ENCODE results near the gene TMEM11. TPM values are rescaled to one million over a fixed set of nuclear protein-coding genes. Genes with fewer than 3 reads are reported as not detected.

The TMEM11 gene
- total RNA-seq, 1 donor, result 18.1 TPM

- H3K9me3 ChIP-seq (ENCODE audit: low read depth, low read length), result no peaks in the 10 kb centered on the region
- peaks cover 18% of the 10 kb centered on the region for H3K36me3 ChIP-seq (ENCODE audit: insufficient read depth, low read length)
- H3K4me1 ChIP-seq (ENCODE audit: insufficient read depth, low read length), result peaks cover 11% of the 10 kb centered on the region
- no peak overlapping the region for H2AFZ ChIP-seq (ENCODE audit: low read length)
- DNase-seq (ENCODE audit: insufficient read length, low spot score, missing footprints), result no peak
- peaks cover 9% of the 10 kb centered on the region for H4K20me1 ChIP-seq (ENCODE audit: insufficient read depth, low read length)
- no peak for TF ChIP-seq CTCF (IDR thresholded peaks at IDR 0.05; ENCODE audit: extremely low read depth, low read depth, low read length)
- no peak overlapping the region for H3K27ac ChIP-seq (ENCODE audit: low read depth, low read length)
- H3K27me3 ChIP-seq (ENCODE audit: insufficient read depth, low read length), result no peaks in the 10 kb centered on the region
- H3K4me3 ChIP-seq (ENCODE audit: insufficient read depth, low read length), result no peak overlapping the region
- H3K79me2 ChIP-seq (ENCODE audit: insufficient read depth, low read length), result peaks cover 32% of the 10 kb centered on the region
- H3K4me2 ChIP-seq (ENCODE audit: insufficient read depth, low read length), result no peak overlapping the region
Observed at GRCh38 chr17:21218831-21219380, 4.9 kb upstream of the TMEM11 start.

GRCh38 chr17:21218101-21218500 lies 4.1 kb upstream of the TMEM11 start:
- TF ChIP-seq CTCF (IDR thresholded peaks at IDR 0.05; ENCODE audit: extremely low read depth, low read depth, low read length), result peak; percentile 7
- peak; percentile 89 for DNase-seq (ENCODE audit: insufficient read length, low spot score, missing footprints)
- H3K79me2 ChIP-seq (ENCODE audit: insufficient read depth, low read length), result peaks cover 40% of the 10 kb centered on the region

GRCh38 chr17:21217346-21217745 lies 3.4 kb upstream of the TMEM11 start:
- Histone ChIP-seq H3K9me3 (ENCODE audit: low read depth, low read length) (no peaks in the 10 kb centered on the region), H3K79me2 (ENCODE audit: insufficient read depth, low read length) (peaks cover 48% of the 10 kb centered on the region), H3K36me3 (ENCODE audit: insufficient read depth, low read length) (peaks cover 11% of the 10 kb centered on the region), H4K20me1 (ENCODE audit: insufficient read depth, low read length) (peaks cover 15% of the 10 kb centered on the region), H3K4me2 (ENCODE audit: insufficient read depth, low read length) (no peak overlapping the region), H3K4me1 (ENCODE audit: insufficient read depth, low read length) (peaks cover 18% of the 10 kb centered on the region), H3K27me3 (ENCODE audit: insufficient read depth, low read length) (no peaks in the 10 kb centered on the region), H3K4me3 (ENCODE audit: insufficient read depth, low read length) (no peak overlapping the region), H3K27ac (ENCODE audit: low read depth, low read length) (no peak overlapping the region), H2AFZ (ENCODE audit: low read length) (no peak overlapping the region)
- no peak for DNase-seq (ENCODE audit: insufficient read length, low spot score, missing footprints)
- no peak for TF ChIP-seq CTCF (IDR thresholded peaks at IDR 0.05; ENCODE audit: extremely low read depth, low read depth, low read length)

More at GRCh38 chr17:21218101-21218500, 4.1 kb upstream of the TMEM11 start:
- Histone ChIP-seq H3K27me3 (ENCODE audit: insufficient read depth, low read length) (no peaks in the 10 kb centered on the region), H4K20me1 (ENCODE audit: insufficient read depth, low read length) (peaks cover 9% of the 10 kb centered on the region), H3K4me1 (ENCODE audit: insufficient read depth, low read length) (peaks cover 11% of the 10 kb centered on the region), H3K4me3 (ENCODE audit: insufficient read depth, low read length) (no peak overlapping the region), H3K36me3 (ENCODE audit: insufficient read depth, low read length) (peaks cover 18% of the 10 kb centered on the region), H3K27ac (ENCODE audit: low read depth, low read length) (no peak overlapping the region), H3K4me2 (ENCODE audit: insufficient read depth, low read length) (no peak overlapping the region), H2AFZ (ENCODE audit: low read length) (no peak overlapping the region), H3K9me3 (ENCODE audit: low read depth, low read length) (no peaks in the 10 kb centered on the region)

- no peak for DNase-seq (ENCODE audit: insufficient read length, low spot score, missing footprints)
- H3K27me3 ChIP-seq (ENCODE audit: insufficient read depth, low read length), result no peaks in the 10 kb centered on the region
- no peaks in the 10 kb centered on the region for H3K9me3 ChIP-seq (ENCODE audit: low read depth, low read length)
- H3K4me3 ChIP-seq (ENCODE audit: insufficient read depth, low read length), result no peak overlapping the region
- no peak overlapping the region for H3K27ac ChIP-seq (ENCODE audit: low read depth, low read length)
- no peak for TF ChIP-seq CTCF (IDR thresholded peaks at IDR 0.05; ENCODE audit: extremely low read depth, low read depth, low read length)
- peaks cover 27% of the 10 kb centered on the region for H3K4me1 ChIP-seq (ENCODE audit: insufficient read depth, low read length)
- peaks cover 10% of the 10 kb centered on the region for H3K36me3 ChIP-seq (ENCODE audit: insufficient read depth, low read length)
- no peak overlapping the region for H2AFZ ChIP-seq (ENCODE audit: low read length)
- H3K79me2 ChIP-seq (ENCODE audit: insufficient read depth, low read length), result peaks cover 58% of the 10 kb centered on the region
- H4K20me1 ChIP-seq (ENCODE audit: insufficient read depth, low read length), result peaks cover 24% of the 10 kb centered on the region
- H3K4me2 ChIP-seq (ENCODE audit: insufficient read depth, low read length), result peak overlapping the region; percentile 92
Observed at GRCh38 chr17:21215935-21216334, 2.0 kb upstream of the TMEM11 start.

All from osteoblast (primary cell).